GM12878 (cell line): ENCODE data around the gene TPRA1.

ENCODE experiments used
- CREB1 ChIP-seq: IDR thresholded peaks from 2 replicates; pipeline ENCODE4 v1.6.1; 2012; ENCODE audit warnings: low read depth, mild to moderate bottlenecking, inconsistent platforms
- ESRRA ChIP-seq: IDR thresholded peaks from 2 replicates; pipeline ENCODE4 v1.6.1; 2012; ENCODE audit warnings: mild to moderate bottlenecking, low read length, improper control_type of control experiment
- MEF2A ChIP-seq: IDR thresholded peaks from 2 replicates; pipeline ENCODE4 v1.6.1; 2011; ENCODE audit warnings: low read depth, mild to moderate bottlenecking, low read length, moderate library complexity; ENCODE audit not compliant: insufficient read depth
- MTA3 ChIP-seq: IDR thresholded peaks from 2 replicates; pipeline ENCODE4 v1.6.1; 2012; ENCODE audit warnings: low read length, inconsistent platforms, borderline replicate concordance
- POLR2A ChIP-seq: IDR thresholded peaks from 2 replicates; pipeline ENCODE4 v1.6.1; 2011; ENCODE audit warnings: low read depth, mild to moderate bottlenecking, low read length
- POLR2AphosphoS5 ChIP-seq: IDR thresholded peaks from 2 replicates; pipeline ENCODE4 v1.6.1; 2011; ENCODE audit warnings: mild to moderate bottlenecking, low read length, inconsistent platforms
- REST ChIP-seq: IDR thresholded peaks from 2 replicates; pipeline ENCODE4 v1.6.1; 2012; ENCODE audit warnings: mild to moderate bottlenecking, low read depth, low read length
- TAF1 ChIP-seq: IDR thresholded peaks from 2 replicates; pipeline ENCODE4 v1.6.1; 2011; ENCODE audit warnings: mild to moderate bottlenecking, low read depth, low read length, borderline replicate concordance
- TBL1XR1 ChIP-seq: IDR thresholded peaks from 2 replicates; pipeline ENCODE4 v1.6.1; 2012; ENCODE audit warnings: low read depth, low read length, improper control_type of control experiment
- TCF3 ChIP-seq: IDR thresholded peaks from 2 replicates; pipeline ENCODE4 v1.6.1; 2012; ENCODE audit warnings: low read depth, mild to moderate bottlenecking, low read length, borderline replicate concordance; ENCODE audit not compliant: insufficient read depth
- YY1 ChIP-seq: IDR thresholded peaks from 2 replicates; pipeline ENCODE4 v1.6.1; 2011; ENCODE audit warnings: low read depth, mild to moderate bottlenecking, low read length
- ZNF274 ChIP-seq: IDR thresholded peaks from one replicate; pipeline ENCODE4 v1.8.0; 2011; ENCODE audit not compliant: insufficient read length, insufficient read depth
- ZNF687 ChIP-seq: fragments of 450-650 bp; IDR thresholded peaks from 2 replicates; pipeline ENCODE4 v1.6.1; 2017; ENCODE audit warnings: mild to moderate bottlenecking, moderate library complexity
- TF ChIP-seq, protein P1 (sequence below), 3 experiments: IDR thresholded peaks in 2 of 3; conservative IDR thresholded peaks in 1 of 3; 2 replicates each; pipeline ENCODE4 v1.5.1; 2011; ENCODE audit warnings: low read depth in 3 of 3, low read length in 3 of 3, mild to moderate bottlenecking in 3 of 3, control low read depth in 2 of 3, moderate library complexity in 2 of 3, inconsistent platforms in 1 of 3, mixed read lengths in 1 of 3; ENCODE audit not compliant: control insufficient read depth in 2 of 3, insufficient read depth in 1 of 3; ENCODE audit errors: extremely low read depth in 1 of 3

DNA sequence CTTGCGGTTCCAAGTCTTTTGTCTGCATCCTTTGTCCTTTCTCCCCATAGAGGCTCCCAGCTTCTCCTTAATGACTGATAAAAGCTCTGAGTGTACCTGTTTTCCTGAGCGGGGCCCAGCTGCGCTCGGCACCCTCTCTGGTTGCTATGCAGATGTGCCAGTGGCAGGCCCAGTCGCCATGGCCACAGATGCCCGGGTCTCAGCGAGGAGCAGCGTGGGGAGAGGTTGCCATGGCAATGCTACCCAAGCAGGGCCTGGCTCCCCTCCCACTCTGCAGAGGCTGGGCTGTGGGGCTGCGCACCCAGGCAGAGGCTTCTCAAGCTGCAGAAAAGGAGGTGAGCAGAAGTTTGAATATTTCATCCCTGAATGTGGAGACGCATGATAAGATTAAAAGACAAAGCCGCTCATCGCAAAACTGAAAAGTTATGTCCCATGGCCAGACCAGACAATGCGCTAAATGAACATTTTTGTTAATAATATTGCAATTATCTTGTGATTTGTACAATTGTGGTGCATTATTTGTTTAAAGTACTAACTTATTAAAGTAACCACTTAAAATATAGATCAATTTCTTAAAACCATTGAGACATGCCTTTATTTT, 66.1 kb downstream of the TPRA1 start:
- TF ChIP-seq CREB1 (no peak), TAF1 (no peak), YY1 (no peak), ZNF274 (no peak), MTA3 (no peak), POLR2A (no peak), TBL1XR1 (no peak), MEF2A (no peak), POLR2AphosphoS5 (no peak), TCF3 (no peak), ZNF687 (no peak), REST (no peak), ESRRA (no peak)
- TF ChIP-seq, protein P1, sequence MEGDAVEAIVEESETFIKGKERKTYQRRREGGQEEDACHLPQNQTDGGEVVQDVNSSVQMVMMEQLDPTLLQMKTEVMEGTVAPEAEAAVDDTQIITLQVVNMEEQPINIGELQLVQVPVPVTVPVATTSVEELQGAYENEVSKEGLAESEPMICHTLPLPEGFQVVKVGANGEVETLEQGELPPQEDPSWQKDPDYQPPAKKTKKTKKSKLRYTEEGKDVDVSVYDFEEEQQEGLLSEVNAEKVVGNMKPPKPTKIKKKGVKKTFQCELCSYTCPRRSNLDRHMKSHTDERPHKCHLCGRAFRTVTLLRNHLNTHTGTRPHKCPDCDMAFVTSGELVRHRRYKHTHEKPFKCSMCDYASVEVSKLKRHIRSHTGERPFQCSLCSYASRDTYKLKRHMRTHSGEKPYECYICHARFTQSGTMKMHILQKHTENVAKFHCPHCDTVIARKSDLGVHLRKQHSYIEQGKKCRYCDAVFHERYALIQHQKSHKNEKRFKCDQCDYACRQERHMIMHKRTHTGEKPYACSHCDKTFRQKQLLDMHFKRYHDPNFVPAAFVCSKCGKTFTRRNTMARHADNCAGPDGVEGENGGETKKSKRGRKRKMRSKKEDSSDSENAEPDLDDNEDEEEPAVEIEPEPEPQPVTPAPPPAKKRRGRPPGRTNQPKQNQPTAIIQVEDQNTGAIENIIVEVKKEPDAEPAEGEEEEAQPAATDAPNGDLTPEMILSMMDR (IDR thresholded peaks at IDR 0.05 in 2 of 3, conservative IDR thresholded peaks at IDR 0.05 in 1 of 3; ENCODE audit: control insufficient read depth in 2 of 3, extremely low read depth in 1 of 3, insufficient read depth in 1 of 3, low read depth in 3 of 3, low read length in 3 of 3): no peak
